ENCODE results near the gene NBR1.

NBR1 gene

DNA sequence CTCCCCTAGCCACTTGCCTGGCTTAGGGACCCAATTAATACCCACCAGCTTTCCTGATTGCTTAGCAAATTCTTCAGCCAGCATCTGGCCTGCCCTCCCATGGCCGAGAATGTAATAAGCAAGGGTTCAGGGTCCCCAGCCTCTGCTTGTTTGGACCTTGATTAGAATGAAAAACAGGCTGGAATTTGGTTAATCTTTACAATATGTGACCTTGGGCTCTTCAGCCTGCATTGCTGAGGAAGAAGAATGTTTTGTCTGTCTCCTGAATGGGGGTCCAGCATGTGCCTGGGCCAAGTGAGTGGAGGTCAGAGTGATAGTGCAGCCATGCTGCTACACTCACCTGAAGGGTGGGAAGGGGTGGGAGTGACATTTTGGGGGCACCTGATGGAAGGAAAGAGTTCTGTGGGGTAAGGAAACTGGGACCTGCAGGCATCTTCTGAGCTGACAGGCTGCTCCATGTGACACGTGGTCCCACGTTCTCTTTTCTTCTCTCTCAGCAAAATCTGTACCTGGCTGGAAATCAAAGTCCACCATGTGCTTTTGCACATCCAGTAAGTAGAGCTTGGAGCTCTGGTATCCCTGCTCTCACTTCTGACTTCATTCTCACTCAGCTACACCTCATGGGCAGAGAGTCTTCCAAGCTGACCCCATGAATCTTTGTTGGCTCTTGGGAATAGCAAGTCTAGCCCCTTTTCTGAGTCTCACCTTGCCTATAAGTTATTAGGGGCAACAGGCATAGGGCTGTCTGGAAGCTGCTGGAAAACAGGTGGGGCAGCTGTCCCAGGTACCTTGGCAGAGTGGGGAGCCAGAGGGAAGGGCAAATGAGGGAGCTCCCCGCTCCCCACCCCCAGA, 46.0 kb downstream of the NBR1 start:
- DNase-seq (ENCODE audit: low spot score): no peak
- ChIA-PET CTCF (no interaction called here), POLR2A (ENCODE audit: low non-redundant PET) (no interaction called here)
- TF ChIP-seq CTCF (conservative IDR thresholded peaks at IDR 0.05; ENCODE audit: low read depth): no peak
- no peak overlapping the region for H3K27ac ChIP-seq

GRCh38 chr17:43217614-43218087, 46.6 kb downstream of the NBR1 start:
- H3K27ac ChIP-seq: no peak overlapping the region
- POLR2A ChIA-PET (ENCODE audit: low non-redundant PET): no interaction called here
- no peak for DNase-seq (ENCODE audit: low spot score)
- TF ChIP-seq CTCF (conservative IDR thresholded peaks at IDR 0.05; ENCODE audit: low read depth): no peak
- CTCF ChIA-PET: no interaction called here

GRCh38 chr17:43219001-43219400, 48.0 kb downstream of the NBR1 start:
- TF ChIP-seq CTCF (conservative IDR thresholded peaks at IDR 0.05; ENCODE audit: low read depth): no peak
- H3K27ac ChIP-seq: no peak overlapping the region
- ChIA-PET POLR2A (ENCODE audit: low non-redundant PET) (no interaction called here), CTCF (interaction anchor here (0.6 kb wide), 1 partner anchor 195 kb away, joined by 3 read pairs; no protein-coding TSS in a partner anchor)
- DNase-seq (ENCODE audit: low spot score): no peak

DNA sequence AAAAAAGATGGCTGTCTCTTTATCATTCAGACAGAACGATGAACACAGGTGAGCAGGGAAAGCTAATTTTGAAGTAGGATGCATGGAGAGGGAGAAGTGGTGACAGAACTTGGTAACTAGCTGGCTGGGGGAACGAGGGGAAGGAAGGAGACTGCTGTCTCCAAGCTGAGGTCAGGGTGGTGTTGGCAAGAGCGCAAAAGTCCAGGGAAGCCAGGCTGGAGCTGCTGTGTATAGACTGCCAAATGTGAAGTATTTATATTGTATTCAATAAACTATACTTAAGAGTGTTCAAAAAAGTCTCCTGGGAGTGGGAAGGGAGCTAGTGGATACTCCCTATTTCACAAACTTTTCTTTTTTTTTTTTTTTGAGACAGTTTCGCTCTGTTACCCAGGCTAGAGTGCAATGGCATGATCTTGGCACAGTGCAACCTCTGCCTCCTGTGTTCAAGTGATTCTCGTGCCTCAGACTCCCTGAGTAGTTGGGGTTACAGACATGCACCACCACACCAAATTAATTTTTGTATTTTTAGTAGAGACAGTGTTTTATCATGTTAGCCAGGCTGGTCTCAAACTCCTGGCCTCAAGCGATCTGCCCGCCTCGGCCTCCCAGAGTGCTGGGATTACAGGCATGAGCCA, 48.8 kb downstream of the NBR1 start:
- H3K27ac ChIP-seq: no peak overlapping the region
- ChIA-PET POLR2A (ENCODE audit: low non-redundant PET) (no interaction called here), CTCF (no interaction called here)
- DNase-seq (ENCODE audit: low spot score): no peak
- no peak for TF ChIP-seq CTCF (conservative IDR thresholded peaks at IDR 0.05; ENCODE audit: low read depth)

- no peak for TF ChIP-seq CTCF (conservative IDR thresholded peaks at IDR 0.05; ENCODE audit: low read depth)
- POLR2A ChIA-PET (ENCODE audit: low non-redundant PET): no interaction called here
- no peak overlapping the region for H3K27ac ChIP-seq
- DNase-seq (ENCODE audit: low spot score): no peak
- CTCF ChIA-PET: no interaction called here
Measured at GRCh38 chr17:43220511-43221125, 49.6 kb downstream of the NBR1 start.

- no peak for DNase-seq (ENCODE audit: low spot score)
- no peak for TF ChIP-seq CTCF (conservative IDR thresholded peaks at IDR 0.05; ENCODE audit: low read depth)
- ChIA-PET CTCF (no interaction called here), POLR2A (ENCODE audit: low non-redundant PET) (interaction anchor here (0.6 kb wide), 1 partner anchor 10 kb away, joined by 3 read pairs; no protein-coding TSS in a partner anchor)
- H3K27ac ChIP-seq: 0 out of 2 replicates have a peak overlapping the region, but pooled peaks have one; percentile 1
Measured at GRCh38 chr17:43224146-43224705, 53.2 kb downstream of the NBR1 start.
